RCC 7860 (cell line): Measurements from ENCODE around the gene HBA1.
A peak's percentile ranks its signal among the peaks of the same experiment; 100 is the strongest.
"Not testable (repeated sequence)": the region's sequence is repeated elsewhere in the genome, so short reads cannot be mapped to it uniquely, and the experiment has no call there.

Experiments
- DNase-seq: peaks from one replicate; pipeline ENCODE4 v3.0.0-alpha.2; 2015; ENCODE audit warnings: low spot score
- FAIRE-seq: peaks from 2 replicates; lab custom pipeline; 2012; peaks lifted over from hg19 to GRCh38; lab: Jason Lieb, UNC

The HBA1 gene

DNA sequence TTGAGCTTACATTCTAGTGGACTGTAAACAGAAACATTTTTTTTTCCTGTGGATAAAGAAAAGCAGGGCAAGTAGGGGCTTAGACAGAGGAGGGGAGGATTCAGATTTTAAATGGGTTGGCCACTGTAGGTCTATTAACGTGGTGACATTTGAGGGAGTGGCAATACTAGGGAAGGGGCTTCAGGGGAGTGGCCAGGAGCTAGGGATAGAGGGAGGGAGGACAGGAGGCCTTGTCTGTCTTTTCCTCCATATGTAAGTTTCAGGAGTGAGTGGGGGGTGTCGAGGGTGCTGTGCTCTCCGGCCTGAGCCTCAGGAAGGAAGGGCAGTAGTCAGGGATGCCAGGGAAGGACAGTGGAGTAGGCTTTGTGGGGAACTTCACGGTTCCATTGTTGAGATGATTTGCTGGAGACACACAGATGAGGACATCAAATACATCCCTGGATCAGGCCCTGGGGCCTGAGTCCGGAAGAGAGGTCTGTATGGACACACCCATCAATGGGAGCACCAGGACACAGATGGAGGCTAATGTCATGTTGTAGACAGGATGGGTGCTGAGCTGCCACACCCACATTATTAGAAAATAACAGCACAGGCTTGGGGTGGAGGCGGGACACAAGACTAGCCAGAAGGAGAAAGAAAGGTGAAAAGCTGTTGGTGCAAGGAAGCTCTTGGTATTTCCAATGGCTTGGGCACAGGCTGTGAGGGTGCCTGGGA, 17.2 kb upstream of the HBA1 start:
- no peak for FAIRE-seq

DNA sequence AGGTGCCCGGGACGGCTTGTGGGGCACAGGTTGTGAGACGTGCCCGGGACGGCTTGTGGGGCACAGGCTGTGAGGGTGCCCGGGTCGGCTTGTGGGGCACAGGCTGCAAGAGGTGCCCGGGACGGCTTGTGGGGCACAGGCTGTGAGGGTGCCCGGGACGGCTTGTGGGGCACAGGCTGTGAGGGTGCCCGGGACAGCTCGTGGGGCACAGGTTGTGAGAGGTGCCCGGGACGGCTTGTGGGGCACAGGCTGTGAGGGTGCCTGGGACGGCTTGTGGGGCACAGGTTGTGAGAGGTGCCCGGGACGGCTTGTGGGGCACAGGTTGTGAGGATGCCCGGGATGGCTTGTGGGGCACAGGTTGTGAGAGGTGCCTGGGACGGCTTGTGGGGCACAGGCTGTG, 16.2 kb upstream of the HBA1 start:
- FAIRE-seq, DNase-seq: not testable (repeated sequence)

More for the DNA sequence above, 17.2 kb upstream of the HBA1 start:
- no peak for DNase-seq

DNA sequence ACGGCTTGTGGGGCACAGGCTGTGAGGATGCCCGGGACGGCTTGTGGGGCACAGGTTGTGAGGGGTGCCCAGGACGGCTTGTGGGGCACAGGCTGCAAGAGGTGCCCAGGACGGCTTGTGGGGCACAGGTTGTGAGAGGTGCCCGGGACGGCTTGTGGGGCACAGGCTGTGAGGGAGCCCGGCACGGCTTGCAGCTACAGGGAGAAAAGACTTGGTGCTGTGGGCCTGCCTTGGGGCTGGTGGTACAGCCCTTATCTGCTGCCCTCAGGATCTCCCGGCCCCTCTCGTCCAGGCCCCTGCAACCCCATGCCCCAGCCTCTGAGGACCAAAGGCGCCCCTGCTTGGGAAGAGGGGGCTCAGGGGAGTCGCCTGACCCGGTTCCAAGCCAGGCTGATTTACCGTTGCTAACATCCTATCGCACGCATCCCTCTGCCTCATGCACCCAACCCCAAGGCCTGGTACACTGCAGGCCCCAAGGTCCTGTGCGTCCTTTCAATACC, 15.7 kb upstream of the HBA1 start:
- no peak for DNase-seq
- FAIRE-seq, result no peak

DNA sequence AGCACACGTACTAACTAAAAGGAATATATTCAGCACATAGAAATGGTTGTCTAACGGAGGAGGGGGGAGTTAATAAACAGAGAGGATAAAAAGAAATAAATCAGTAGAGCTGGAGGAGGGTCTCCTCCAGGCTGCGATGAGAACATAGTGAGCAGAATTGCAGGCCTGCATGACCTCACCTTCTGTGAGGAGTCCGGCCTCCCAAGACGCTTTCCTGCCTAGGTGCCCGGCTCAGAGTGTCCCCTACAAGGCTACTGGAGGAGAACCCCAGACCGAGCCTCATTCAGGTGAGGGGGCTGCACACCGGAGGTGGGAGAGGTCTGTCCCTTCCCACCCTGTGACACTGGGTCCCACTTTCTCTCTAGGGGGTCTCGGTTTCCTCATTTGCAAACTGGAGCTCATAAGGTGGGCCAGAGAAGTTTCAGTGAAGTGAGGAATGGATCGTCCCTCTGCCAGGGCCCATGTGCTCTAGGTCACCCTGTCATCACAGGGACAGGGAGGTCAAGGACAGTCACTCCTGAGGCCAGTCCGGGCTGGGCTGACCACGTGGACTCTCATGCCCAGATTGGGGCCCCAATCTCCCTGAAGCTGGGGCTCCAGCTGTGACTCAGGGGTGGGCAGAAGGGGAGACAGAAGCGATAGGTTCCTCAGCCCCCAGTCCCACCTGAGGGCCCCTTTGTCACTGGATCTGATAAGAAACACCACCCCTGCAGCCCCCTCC, 14.0 kb upstream of the HBA1 start:
- DNase-seq, result no peak

DNA sequence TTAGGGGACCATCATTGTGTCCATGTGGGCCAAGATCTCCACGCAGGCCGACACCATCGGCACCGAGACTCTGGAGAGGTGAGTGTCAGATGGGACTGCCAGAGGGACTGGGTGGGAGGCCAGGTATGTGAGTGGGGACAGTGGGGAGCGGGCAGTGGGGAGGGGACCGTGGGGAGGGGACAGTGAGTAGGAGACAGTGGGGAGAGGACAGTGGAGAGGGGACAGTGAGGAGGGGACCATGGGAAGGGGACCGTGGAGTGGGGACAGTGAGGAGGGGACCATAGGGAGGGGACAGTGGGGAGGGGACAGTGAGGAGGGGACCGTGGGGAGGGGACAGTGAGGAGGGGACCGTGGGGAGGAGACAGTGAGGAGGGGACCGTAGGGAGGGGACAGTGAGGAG, 13.3 kb upstream of the HBA1 start:
- not testable (repeated sequence) for FAIRE-seq, DNase-seq

More for the DNA sequence above, 14.0 kb upstream of the HBA1 start:
- no peak for FAIRE-seq

DNA sequence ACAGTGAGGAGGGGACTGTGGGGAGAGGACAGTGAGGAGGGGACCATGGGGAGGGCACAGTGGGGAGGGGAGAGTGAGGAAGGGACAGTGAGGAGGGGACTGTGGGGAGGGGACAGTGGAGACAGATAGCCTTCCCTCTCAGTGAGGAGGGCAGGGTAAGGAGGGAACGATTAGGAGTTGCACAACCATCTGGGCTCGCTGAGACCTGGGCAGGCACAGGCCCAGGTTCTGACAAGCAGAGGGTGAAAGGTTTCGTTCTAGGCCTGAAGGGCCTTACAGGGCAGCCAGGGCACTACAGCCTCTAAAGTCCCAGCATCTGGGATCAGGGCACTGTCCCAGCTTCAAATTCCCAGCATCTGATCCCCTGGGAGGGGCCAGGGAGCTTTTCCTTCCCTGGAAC, 12.8 kb upstream of the HBA1 start:
- not testable (repeated sequence) for FAIRE-seq, DNase-seq

DNA sequence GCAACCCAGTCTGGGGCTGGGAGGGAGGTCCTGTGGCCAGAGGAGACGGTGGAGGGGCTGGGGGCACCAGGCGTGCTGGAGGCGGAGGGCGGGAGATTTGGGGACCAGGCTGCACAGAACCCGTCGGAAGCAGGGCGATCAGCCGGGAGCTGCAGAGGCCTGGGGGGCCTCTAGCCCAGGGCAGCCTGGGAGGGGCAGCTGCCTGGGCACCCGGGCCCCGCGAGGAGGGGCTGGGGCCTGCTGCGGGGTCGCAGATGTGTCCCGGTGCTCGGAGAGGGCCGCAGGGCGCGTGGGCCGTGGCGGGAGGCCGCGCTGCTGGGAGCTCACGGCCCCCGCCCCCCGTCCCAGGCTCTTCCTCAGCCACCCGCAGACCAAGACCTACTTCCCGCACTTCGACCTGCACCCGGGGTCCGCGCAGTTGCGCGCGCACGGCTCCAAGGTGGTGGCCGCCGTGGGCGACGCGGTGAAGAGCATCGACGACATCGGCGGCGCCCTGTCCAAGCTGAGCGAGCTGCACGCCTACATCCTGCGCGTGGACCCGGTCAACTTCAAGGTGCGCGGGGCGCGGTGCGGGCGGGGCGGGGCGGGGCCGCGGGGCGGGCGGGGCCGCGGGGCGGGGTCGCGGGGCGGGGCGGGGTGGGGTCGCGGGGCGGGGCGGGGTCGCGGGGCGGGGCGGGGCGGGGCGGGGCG, 12.2 kb upstream of the HBA1 start:
- not testable (repeated sequence) for DNase-seq, FAIRE-seq

DNA sequence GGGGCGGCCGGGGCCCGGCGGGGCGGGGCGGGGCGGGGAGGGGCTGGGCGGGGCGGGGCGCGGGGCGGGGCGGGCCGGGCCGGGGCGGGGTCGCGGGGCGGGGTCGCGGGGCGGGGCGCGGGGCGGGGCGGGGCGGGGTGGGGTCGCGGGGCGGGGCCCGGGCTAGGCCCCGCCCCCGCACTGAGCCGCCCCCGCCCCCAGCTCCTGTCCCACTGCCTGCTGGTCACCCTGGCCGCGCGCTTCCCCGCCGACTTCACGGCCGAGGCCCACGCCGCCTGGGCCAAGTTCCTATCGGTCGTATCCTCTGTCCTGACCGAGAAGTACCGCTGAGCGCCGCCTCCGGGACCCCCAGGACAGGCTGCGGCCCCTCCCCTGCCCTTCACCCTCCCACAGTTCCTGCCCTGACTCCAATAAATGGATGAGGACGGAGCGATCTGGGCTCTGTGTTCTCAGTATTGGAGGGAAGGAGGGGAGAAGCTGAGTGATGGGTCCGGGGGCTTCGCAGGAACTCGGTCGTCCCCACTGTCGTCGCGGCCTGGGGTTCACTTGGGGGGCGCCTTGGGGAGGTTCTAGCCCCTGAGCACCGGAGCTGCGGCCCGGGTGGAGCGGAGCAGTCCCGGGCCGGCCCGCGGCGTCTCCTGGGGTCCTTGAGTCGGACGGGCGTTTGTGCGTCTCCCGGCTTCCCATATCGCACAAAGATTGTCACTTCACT, 11.5 kb upstream of the HBA1 start:
- FAIRE-seq, result no peak
- no peak for DNase-seq

DNA sequence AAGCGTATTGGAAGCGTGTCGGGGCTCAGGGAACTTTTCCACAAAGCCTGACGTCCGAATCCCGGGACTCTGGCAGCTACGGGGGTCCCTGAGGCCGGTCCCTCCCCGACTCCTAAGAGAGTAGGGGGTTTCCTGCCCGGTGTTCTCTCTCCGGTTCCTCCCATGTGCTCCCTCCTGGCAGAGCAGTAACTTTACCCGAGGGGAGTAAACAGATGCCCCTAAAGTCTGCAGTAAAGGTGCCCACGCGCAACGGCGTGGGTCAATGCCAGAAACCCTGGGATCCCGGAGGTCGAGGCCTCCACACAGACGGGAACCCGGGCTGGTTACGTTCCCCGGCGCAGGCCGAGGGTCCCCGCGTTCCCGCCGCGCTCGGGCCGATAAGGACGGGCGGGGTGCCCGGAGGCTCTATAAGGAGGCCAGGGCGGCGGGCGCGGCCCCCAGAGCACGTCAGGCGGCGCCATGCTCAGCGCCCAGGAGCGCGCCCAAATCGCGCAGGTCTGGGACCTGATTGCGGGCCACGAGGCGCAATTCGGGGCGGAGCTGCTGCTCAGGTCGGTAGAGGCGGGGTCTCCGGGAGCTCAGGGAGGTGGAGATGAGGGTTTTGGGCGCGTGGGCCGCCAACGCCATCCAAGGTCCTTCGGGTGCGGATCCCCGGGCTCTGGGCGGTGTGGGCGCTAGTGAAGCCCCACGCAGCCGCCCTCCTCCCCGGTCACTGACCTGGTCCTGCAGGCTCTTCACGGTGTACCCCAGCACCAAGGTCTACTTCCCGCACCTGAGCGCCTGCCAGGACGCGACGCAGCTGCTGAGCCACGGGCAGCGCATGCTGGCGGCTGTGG, 10.7 kb upstream of the HBA1 start, which contains the start of gene HBM:
HBM (plus strand) TSS at position 440 of the 836 bp plus-strand sequence; CDS start at position 460, 20 bp downstream.
- FAIRE-seq (no peak), DNase-seq (no peak)

DNA sequence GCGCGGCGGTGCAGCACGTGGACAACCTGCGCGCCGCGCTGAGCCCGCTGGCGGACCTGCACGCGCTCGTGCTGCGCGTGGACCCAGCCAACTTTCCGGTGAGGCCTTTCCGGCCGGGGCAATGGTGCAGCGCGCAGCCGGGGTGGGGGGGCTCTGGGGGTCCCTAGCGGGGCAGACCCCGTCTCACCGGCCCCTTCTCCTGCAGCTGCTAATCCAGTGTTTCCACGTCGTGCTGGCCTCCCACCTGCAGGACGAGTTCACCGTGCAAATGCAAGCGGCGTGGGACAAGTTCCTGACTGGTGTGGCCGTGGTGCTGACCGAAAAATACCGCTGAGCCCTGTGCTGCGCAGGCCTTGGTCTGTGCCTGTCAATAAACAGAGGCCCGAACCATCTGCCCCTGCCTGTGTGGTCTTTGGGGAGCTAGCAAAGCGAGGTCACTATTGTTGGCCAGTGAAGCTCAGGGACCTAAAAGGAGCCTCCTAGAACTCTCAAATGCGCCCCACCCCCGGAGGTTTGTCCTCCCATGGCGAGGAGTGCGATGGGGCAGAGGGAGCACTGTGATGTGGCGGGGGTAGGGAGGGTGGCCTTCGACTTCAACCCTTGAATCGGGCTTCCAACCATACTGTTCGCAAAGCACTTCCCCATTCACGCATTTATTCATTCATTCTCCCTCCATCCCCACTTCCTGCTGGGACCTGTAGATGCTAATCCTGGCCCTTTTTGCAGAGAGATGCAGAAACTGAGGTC, 9.9 kb upstream of the HBA1 start:
- no peak for FAIRE-seq
- no peak for DNase-seq

DNA sequence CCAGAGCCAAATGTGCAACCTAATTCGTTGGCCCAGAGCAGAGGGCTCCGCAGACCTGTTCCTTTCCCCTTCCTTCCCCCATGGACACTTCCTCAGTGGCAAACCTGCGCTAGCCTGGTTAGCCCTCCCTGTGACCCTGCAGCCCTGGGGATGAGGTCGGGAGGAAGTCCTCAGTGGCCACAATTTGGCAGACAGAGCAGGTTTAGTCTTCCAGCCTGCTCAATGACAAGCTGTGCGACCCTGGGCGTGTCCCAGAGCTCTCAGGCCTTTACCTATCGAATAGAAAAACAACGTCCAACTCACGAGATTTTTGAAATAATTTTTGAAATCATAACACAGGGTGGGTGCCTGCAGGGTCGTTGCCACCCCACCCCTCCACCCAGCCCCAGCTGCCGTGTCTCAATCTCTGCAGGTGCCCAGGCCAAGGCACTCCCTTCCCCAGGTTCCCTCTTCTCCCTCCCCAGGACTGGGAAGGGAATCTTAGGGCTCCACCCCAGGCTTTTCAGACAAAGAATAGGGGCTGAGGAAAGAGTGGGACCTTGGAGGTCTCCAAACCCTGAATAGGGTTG, 9.3 kb upstream of the HBA1 start:
- DNase-seq (no peak), FAIRE-seq (no peak)

DNA sequence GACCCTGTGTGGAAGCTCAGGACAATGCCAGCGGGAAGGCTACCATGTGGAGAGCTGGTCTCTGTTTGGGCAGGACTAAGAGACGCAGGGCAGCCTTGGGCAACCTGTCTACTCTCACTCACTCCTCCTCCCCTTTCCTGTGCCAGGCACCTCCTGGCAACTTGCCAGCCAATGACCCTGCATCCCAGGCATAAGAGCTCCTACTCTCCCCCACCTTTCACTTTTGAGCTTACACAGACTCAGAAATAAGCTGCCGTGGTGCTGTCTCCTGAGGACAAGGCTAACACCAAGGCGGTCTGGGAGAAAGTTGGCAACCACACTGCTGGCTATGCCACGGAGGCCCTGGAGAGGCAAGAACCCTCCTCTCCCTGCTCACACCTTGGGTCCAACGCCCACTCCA, 8.1 kb upstream of the HBA1 start:
- no peak for FAIRE-seq
- no peak for DNase-seq

DNA sequence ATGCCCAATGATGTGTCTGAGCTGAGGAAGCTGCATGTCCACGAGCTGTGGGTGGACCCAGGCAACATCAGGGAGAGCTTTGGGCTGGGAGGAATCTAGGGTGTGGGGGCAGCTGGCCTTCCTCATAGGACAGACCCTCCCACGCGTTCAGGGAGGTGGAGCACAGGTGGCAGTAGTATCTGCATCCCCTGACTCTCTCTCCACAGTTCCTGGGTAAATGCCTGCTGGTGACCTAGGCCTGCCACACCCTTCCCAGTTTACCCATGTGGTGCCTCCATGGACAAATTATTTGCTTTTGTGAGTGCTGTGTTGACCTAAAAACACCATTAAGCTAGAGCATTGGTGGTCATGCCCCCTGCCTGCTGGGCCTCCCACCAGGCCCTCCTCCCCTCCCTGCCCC, 7.5 kb upstream of the HBA1 start:
- FAIRE-seq (no peak), DNase-seq (no peak)

DNA sequence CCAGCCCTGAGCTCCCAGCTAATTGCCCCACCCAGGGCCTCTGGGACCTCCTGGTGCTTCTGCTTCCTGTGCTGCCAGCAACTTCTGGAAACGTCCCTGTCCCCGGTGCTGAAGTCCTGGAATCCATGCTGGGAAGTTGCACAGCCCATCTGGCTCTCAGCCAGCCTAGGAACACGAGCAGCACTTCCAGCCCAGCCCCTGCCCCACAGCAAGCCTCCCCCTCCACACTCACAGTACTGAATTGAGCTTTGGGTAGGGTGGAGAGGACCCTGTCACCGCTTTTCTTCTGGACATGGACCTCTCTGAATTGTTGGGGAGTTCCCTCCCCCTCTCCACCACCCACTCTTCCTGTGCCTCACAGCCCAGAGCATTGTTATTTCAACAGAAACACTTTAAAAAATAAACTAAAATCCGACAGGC, 6.4 kb upstream of the HBA1 start:
- not testable (repeated sequence) for FAIRE-seq
- peak; percentile 7 for DNase-seq

DNA sequence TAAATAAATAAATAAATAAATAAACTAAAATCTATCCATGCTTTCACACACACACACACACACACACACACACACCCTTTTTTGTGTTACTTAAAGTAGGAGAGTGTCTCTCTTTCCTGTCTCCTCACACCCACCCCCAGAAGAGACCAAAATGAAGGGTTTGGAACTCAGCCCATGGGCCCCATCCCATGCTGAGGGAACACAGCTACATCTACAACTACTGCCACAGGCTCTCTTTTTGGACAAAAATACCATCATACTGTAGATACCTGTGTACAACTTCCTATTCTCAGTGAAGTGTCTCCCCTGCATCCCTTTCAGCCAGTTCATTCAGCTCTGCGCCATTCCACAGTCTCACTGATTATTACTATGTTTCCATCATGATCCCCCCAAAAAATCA, 5.7 kb upstream of the HBA1 start:
- FAIRE-seq (no peak), DNase-seq (no peak)

DNA sequence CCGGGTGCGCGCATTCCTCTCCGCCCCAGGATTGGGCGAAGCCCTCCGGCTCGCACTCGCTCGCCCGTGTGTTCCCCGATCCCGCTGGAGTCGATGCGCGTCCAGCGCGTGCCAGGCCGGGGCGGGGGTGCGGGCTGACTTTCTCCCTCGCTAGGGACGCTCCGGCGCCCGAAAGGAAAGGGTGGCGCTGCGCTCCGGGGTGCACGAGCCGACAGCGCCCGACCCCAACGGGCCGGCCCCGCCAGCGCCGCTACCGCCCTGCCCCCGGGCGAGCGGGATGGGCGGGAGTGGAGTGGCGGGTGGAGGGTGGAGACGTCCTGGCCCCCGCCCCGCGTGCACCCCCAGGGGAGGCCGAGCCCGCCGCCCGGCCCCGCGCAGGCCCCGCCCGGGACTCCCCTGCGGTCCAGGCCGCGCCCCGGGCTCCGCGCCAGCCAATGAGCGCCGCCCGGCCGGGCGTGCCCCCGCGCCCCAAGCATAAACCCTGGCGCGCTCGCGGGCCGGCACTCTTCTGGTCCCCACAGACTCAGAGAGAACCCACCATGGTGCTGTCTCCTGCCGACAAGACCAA, 4.0 kb upstream of the HBA1 start, which contains the start of gene HBA2:
HBA2 (plus strand) TSS at position 503 of the 568 bp plus-strand sequence; CDS start at position 540, 37 bp downstream.
- not testable (repeated sequence) for FAIRE-seq, DNase-seq

DNA sequence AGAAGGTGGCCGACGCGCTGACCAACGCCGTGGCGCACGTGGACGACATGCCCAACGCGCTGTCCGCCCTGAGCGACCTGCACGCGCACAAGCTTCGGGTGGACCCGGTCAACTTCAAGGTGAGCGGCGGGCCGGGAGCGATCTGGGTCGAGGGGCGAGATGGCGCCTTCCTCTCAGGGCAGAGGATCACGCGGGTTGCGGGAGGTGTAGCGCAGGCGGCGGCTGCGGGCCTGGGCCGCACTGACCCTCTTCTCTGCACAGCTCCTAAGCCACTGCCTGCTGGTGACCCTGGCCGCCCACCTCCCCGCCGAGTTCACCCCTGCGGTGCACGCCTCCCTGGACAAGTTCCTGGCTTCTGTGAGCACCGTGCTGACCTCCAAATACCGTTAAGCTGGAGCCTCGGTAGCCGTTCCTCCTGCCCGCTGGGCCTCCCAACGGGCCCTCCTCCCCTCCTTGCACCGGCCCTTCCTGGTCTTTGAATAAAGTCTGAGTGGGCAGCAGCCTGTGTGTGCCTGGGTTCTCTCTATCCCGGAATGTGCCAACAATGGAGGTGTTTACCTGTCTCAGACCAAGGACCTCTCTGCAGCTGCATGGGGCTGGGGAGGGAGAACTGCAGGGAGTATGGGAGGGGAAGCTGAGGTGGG, 3.1 kb upstream of the HBA1 start:
- DNase-seq, FAIRE-seq: not testable (repeated sequence)
